T-cell (primary cell): ENCODE results near the gene BBS12. TPM values are rescaled to one million over a fixed set of nuclear protein-coding genes. Genes with fewer than 3 reads are reported as not detected.

ENCODE experiments used
- ATAC-seq, 4 experiments: fragments of 200-7000 bp in 3 of 4; fragments of 150-1000 bp in 1 of 4; cut with Tn5 transposase; replicated peaks in 1 of 4; 1 replicate in 3 of 4; 2 replicates in 1 of 4; pipeline ENCODE4 v1.10.0; 2021; ENCODE audit warnings: moderate library complexity in 3 of 4, mild to moderate bottlenecking in 2 of 4, moderate number of reproducible peaks in 1 of 4
- CTCF ChIA-PET, 2 donors: fragments of 300-600 bp; sonication (Branson Sonifier 250); formaldehyde crosslinking; loops; one replicate each; lab custom pipeline; 2022; ENCODE audit warnings: antibody characterized with exemption in 2 of 2; lab: Charles Lee
- POLR2A ChIA-PET, 2 donors: fragments of 300-600 bp; sonication (Branson Sonifier 250); formaldehyde crosslinking; loops; one replicate each; lab custom pipeline; 2022; ENCODE audit warnings: antibody characterized with exemption in 2 of 2; lab: Charles Lee
- DNase-seq, 35 experiments: peaks; one replicate each; pipeline versions ENCODE4 v3.0.0 to v3.0.0-alpha.2; 2013 to 2023
- H3K27ac ChIP-seq: one replicate; pipeline ENCODE4 v1.5.1; 2013; ENCODE audit warnings: low read length
- H3K27me3 ChIP-seq, 2 experiments: replicated peaks in 1 of 2; 1 replicate in 1 of 2; 2 replicates in 1 of 2; pipeline versions ENCODE4 v1.6.1 to v1.7.0; 2013; ENCODE audit warnings: low read length in 1 of 2, mixed read lengths in 1 of 2; ENCODE audit not compliant: control insufficient read depth in 2 of 2, insufficient read depth in 2 of 2; ENCODE audit errors: extremely low read depth in 1 of 2
- H3K36me3 ChIP-seq, 2 donors: 1 replicate in 1 of 2; 2 replicates in 1 of 2; pipeline versions ENCODE4 v1.6.1 to v1.7.0; 2013; ENCODE audit warnings: low read length in 1 of 2; ENCODE audit not compliant: control insufficient read depth in 2 of 2, insufficient read depth in 1 of 2; ENCODE audit errors: extremely low read depth in 1 of 2
- H3K4me1 ChIP-seq, 2 experiments: 1 replicate in 1 of 2; 2 replicates in 1 of 2; pipeline versions ENCODE4 v1.6.1 to v1.7.0; 2013; ENCODE audit warnings: low read length in 2 of 2, mixed read lengths in 1 of 2; ENCODE audit not compliant: insufficient read depth in 2 of 2, control insufficient read depth in 1 of 2; ENCODE audit errors: extremely low read depth in 1 of 2
- H3K4me3 ChIP-seq, 2 donors: 1 replicate in 1 of 2; 2 replicates in 1 of 2; pipeline versions ENCODE4 v1.5.1 to v1.7.0; 2013; ENCODE audit warnings: mild to moderate bottlenecking in 2 of 2, low read length in 1 of 2, moderate library complexity in 1 of 2; ENCODE audit not compliant: control insufficient read depth in 1 of 2; ENCODE audit errors: extremely low read depth in 1 of 2
- H3K9me3 ChIP-seq: 2 replicates; pipeline ENCODE4 v1.7.0; 2013
- H3K27ac Mint-ChIP-seq, 2 donors: one replicate each; pipeline ENCODE4 v1.8.0; 2020 to 2021; ENCODE audit warnings: mild to moderate bottlenecking in 2 of 2, mixed read lengths in 2 of 2
- H3K27me3 Mint-ChIP-seq, 2 donors: one replicate each; pipeline ENCODE4 v1.8.0; 2021 to 2022; ENCODE audit warnings: mixed read lengths in 2 of 2
- H3K36me3 Mint-ChIP-seq: one replicate; pipeline ENCODE4 v1.8.0; 2021; ENCODE audit warnings: mixed read lengths
- H3K4me1 Mint-ChIP-seq, 3 donors: one replicate each; pipeline ENCODE4 v1.8.0; 2020 to 2022; ENCODE audit warnings: mixed read lengths in 3 of 3, mild to moderate bottlenecking in 1 of 3
- H3K4me3 Mint-ChIP-seq, 3 donors: one replicate each; pipeline ENCODE4 v1.8.0; 2020 to 2022; ENCODE audit warnings: mild to moderate bottlenecking in 3 of 3, mixed read lengths in 3 of 3, moderate library complexity in 3 of 3
- H3K9me3 Mint-ChIP-seq, 3 donors: one replicate each; pipeline ENCODE4 v1.8.0; 2020 to 2022; ENCODE audit warnings: mixed read lengths in 3 of 3
- WGBS: methylation state at CpG from one replicate; pipeline ENCODE4 v1.1.5; 2013; ENCODE audit warnings: missing lambda C conversion rate; ENCODE audit not compliant: insufficient coverage; 5-methylcytosine and 5-hydroxymethylcytosine counted together
- total RNA-seq, 35 experiments: library from RNA in 6 of 35; stranded (reverse) in 6 of 35; fragments of 120-200 nt in 1 of 35; gene quantifications; one replicate each; pipeline versions ENCODE4 v1.2.1 to v1.2.4 and lab custom pipeline; 2013 to 2026

BBS12 gene
- total RNA-seq, 5 donors from 2014 or later (not counting 1 experiment from before 2014, with no cell fraction given), result 0.43 to 4.6 (median 3.2) TPM

DNA sequence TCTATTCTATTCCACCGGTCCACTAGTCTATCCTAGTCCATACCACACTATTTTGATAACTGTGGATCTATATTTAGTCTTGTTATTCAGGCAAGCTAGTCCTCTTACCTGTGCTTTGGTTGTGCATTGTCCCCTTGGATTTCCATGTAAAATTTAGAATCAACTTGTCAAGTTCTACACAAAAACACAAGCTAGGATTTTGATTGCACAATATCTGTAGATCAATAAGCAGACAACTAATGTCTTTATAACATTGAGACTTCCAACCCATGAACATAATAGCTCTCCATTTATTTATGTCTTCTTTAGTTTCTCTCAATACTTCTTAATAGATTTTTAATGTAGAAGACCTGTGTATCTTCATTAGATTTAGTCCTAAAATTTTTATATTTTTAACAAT, 10.2 kb upstream of the BBS12 start:
- ChIA-PET POLR2A (interaction anchor here in 1 of 2 donors (0.6 kb wide), 2 partner anchors 35 to 539 kb away, joined by 3 to 8 read pairs; no protein-coding TSS in a partner anchor), CTCF (no interaction called here)
- H3K4me3 Mint-ChIP-seq, result no peak overlapping the region
- Histone ChIP-seq H3K9me3 (no peaks in the 10 kb centered on the region), H3K4me3 (no peak overlapping the region), H3K27ac (no peak overlapping the region), H3K4me1 (no peaks in the 10 kb centered on the region), H3K36me3 (no peaks in the 10 kb centered on the region), H3K27me3 (no peaks in the 10 kb centered on the region)
- no peak for ATAC-seq
- H3K27ac Mint-ChIP-seq, result no peak overlapping the region
- no peak for DNase-seq
- H3K36me3 Mint-ChIP-seq, result no peaks in the 10 kb centered on the region
- H3K27me3 Mint-ChIP-seq, result peaks cover 2 to 14% of the 10 kb centered on the region in 2 donors
- no peaks in the 10 kb centered on the region for H3K9me3 Mint-ChIP-seq
- no CpG with 5 or more reads among the region's 1 CpG for WGBS
- H3K4me1 Mint-ChIP-seq, result no peaks in the 10 kb centered on the region

DNA sequence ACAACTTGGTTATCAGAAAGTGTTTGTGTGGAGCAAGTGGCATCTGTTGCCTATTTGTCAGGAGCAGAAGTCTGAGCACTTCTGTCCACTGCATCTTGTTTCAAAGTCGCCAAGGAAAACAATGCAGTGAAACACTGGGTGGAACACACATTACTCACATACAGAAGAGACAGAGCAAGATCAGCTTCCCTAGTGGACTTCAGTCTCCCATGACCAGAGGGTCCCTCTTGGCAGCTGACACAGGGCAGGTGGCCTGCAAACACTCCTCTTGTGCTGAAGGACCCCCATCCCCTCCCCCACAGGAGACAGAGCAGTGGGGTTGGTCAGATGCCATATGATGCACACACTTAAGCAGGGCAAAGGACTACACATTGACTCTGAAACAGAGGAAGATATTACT, 3.6 kb upstream of the BBS12 start:
- H3K27ac ChIP-seq, result no peak overlapping the region
- Mint-ChIP-seq H3K4me3 (no peak overlapping the region), H3K27me3 (peaks cover 2 to 8% of the 10 kb centered on the region in 2 donors), H3K36me3 (no peaks in the 10 kb centered on the region), H3K4me1 (peaks cover 23 to 25% (median 24%) of the 10 kb centered on the region in 3 donors), H3K9me3 (no peaks in the 10 kb centered on the region), H3K27ac (no peak overlapping the region)
- WGBS, result 100% methylated on average over 1 of the region's 1 CpG
- ChIA-PET CTCF (interaction anchor here in 1 of 2 donors (1.0 kb wide), 1 partner anchor 12 kb away, joined by 5 read pairs; no protein-coding TSS in a partner anchor), POLR2A (no interaction called here)
- H3K4me1 ChIP-seq, result peaks cover 6 to 12% of the 10 kb centered on the region in 2 experiments
- H3K36me3 ChIP-seq, result no peaks in the 10 kb centered on the region
- H3K9me3 ChIP-seq, result no peaks in the 10 kb centered on the region
- ATAC-seq, result no peak
- no peak overlapping the region for H3K4me3 ChIP-seq
- no peaks in the 10 kb centered on the region for H3K27me3 ChIP-seq
- DNase-seq, result no peak

DNA sequence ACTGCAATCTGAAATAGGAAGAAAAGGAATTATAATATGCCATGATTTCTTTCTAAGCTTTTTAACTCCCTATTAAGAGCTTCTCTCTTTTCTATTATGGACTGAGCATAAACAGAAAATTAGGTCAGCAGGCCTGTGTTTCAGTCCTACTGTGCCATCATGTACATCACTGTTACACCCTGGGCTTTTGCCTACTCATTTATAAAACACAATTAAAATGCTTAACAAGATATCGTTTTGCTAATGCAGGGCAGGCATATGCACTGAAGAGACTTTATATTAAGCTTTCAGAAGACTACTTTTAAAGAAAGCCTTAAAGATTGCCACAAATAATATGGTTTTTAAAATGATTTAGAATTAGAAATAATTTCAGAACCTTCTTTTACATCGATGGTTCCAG, 828 bp upstream of the BBS12 start:
- peak overlapping the region in 1 of 2 donors; percentile 95 for H3K27ac Mint-ChIP-seq
- peak overlapping the region; percentile 86 for H3K27ac ChIP-seq
- no peaks in the 10 kb centered on the region for H3K27me3 Mint-ChIP-seq
- DNase-seq (peak in 1 of 35 experiments; percentile 13), ATAC-seq (no peak)
- H3K9me3 ChIP-seq, result no peaks in the 10 kb centered on the region
- POLR2A ChIA-PET, result interaction anchor here (0.6 to 1.8 kb wide), 3 partner anchors 9 to 153 kb away, joined by 4 to 8 read pairs (median 5); no protein-coding TSS in a partner anchor
- H3K9me3 Mint-ChIP-seq, result no peaks in the 10 kb centered on the region
- no peaks in the 10 kb centered on the region for H3K27me3 ChIP-seq
- H3K36me3 Mint-ChIP-seq, result no peaks in the 10 kb centered on the region
- no peaks in the 10 kb centered on the region for H3K36me3 ChIP-seq
- peaks cover 7 to 12% of the 10 kb centered on the region in 2 experiments for H3K4me1 ChIP-seq
- H3K4me3 ChIP-seq, result no peak overlapping the region
- H3K4me3 Mint-ChIP-seq, result peak overlapping the region in 1 of 3 donors; percentile 98
- CTCF ChIA-PET, result interaction anchor here (0.5 to 2.9 kb wide), 16 partner anchors 8 to 930 kb away, joined by 3 to 19 read pairs (median 4); partner anchors contain the start of genes EXOSC9 (in 1 of the 2) and NUDT6 (in 1 of the 2)
- H3K4me1 Mint-ChIP-seq, result peaks cover 23 to 27% (median 24%) of the 10 kb centered on the region in 3 donors
- WGBS, result no CpG with 5 or more reads among the region's 2 CpGs

DNA sequence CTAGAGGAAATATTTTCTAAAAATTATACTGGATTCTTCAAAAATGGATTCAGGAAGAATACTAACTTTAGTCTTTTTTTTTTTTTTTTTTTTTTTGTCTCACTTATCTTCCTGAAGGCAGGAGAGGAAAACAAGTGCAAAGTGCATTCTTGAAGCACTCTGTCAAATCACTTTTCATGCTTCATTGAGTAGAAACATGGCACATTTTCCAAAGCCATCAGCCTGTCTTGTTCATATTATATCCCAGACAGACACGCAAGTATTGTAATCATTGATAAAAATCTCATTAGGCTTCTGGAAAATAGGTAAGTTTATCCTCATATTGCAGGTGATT, 1.2 kb downstream of the BBS12 start:
- H3K4me1 ChIP-seq, result peaks cover 7 to 12% of the 10 kb centered on the region in 2 experiments
- no peaks in the 10 kb centered on the region for H3K9me3 ChIP-seq
- H3K27ac Mint-ChIP-seq, result peak overlapping the region; percentile 95 to 96
- peaks cover 23 to 27% (median 24%) of the 10 kb centered on the region in 3 donors for H3K4me1 Mint-ChIP-seq
- H3K9me3 Mint-ChIP-seq, result peaks cover 0 to 6% (median 0%) of the 10 kb centered on the region in 3 donors
- no CpG with 5 or more reads among the region's 1 CpG for WGBS
- H3K27me3 ChIP-seq, result no peaks in the 10 kb centered on the region
- H3K4me3 Mint-ChIP-seq, result peak overlapping the region; percentile 96 to 98 (median 98)
- CTCF ChIA-PET, result interaction anchor here in 1 of 2 donors (2.9 kb wide), 1 partner anchor 196 kb away, joined by 18 read pairs; no protein-coding TSS in a partner anchor
- H3K36me3 ChIP-seq, result no peaks in the 10 kb centered on the region
- peaks cover 8% of the 10 kb centered on the region for H3K36me3 Mint-ChIP-seq
- POLR2A ChIA-PET, result no interaction called here
- ATAC-seq, result no peak
- H3K27ac ChIP-seq, result peak overlapping the region; percentile 86
- no peak for DNase-seq
- H3K27me3 Mint-ChIP-seq, result no peaks in the 10 kb centered on the region
- no peak overlapping the region for H3K4me3 ChIP-seq

DNA sequence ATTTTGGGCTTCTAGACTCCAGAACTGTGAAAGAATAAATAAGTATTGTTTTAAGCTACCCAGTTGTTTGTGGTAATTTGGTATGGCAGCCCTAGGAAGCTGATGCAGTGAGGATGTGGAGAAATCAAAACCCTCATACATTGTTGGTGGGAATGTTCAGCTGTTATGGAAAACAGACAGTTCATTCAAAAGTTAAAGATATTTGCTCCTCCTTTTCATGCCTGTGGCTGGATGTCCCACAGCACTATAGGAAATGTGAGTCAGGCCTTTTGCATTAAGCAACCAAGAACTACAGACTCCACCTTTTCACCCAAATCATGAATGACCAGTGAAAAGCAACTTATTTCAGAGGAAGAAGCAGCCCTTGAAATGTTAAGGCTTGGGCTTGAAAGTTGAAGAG, 6.7 kb downstream of the BBS12 start:
- Histone ChIP-seq H3K27ac (no peak overlapping the region), H3K27me3 (no peaks in the 10 kb centered on the region), H3K4me1 (no peaks in the 10 kb centered on the region), H3K4me3 (no peak overlapping the region), H3K9me3 (peaks cover 2% of the 10 kb centered on the region), H3K36me3 (peaks cover 6 to 11% of the 10 kb centered on the region in 2 donors)
- Mint-ChIP-seq H3K4me3 (no peak overlapping the region), H3K9me3 (peaks cover 0 to 8% (median 6%) of the 10 kb centered on the region in 3 donors), H3K27ac (no peak overlapping the region), H3K27me3 (no peaks in the 10 kb centered on the region), H3K36me3 (peaks cover 38% of the 10 kb centered on the region), H3K4me1 (peaks cover 0 to 2% (median 0%) of the 10 kb centered on the region in 3 donors)
- ATAC-seq, result no peak
- ChIA-PET POLR2A (no interaction called here), CTCF (no interaction called here)
- no peak for DNase-seq

DNA sequence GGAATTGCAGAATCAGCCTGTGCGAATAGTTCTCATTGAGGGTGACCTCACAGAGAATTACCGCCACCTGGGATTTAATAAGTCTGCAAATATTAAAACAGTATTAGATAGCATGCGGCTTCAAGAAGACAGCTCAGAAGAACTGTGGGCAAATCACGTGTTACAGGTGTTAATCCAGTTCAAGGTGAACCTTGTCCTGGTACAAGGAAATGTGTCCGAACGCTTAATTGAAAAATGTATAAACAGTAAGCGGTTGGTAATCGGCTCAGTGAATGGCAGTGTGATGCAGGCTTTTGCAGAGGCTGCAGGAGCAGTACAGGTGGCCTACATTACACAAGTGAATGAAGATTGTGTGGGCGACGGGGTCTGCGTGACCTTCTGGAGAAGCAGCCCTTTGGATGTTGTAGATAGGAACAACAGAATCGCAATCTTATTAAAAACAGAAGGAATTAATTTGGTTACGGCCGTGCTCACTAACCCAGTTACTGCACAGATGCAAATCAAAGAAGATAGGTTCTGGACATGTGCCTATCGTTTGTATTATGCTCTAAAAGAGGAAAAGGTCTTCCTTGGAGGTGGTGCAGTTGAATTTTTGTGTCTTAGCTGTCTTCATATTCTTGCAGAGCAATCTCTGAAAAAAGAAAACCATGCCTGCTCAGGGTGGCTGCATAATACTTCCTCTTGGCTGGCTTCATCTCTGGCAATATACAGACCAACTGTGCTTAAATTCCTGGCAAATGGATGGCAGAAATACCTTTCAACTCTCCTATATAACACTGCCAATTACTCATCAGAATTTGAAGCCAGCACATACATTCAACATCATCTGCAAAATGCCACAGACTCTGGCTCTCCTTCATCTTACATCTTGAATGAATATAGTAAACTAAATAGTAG, 10.7 kb downstream of the BBS12 start:
- no peak overlapping the region for H3K4me3 Mint-ChIP-seq
- DNase-seq (no peak), ATAC-seq (no peak)
- CTCF ChIA-PET, result interaction anchor here (0.5 to 1.0 kb wide), 2 partner anchors 11 to 283 kb away, joined by 4 read pairs; partner anchors contain the start of gene BBS12 (in 1 of the 2)
- peaks cover 33% of the 10 kb centered on the region for H3K36me3 Mint-ChIP-seq
- no peak overlapping the region for H3K27ac Mint-ChIP-seq
- H3K27ac ChIP-seq, result no peak overlapping the region
- H3K9me3 Mint-ChIP-seq, result peaks cover 0 to 13% (median 3%) of the 10 kb centered on the region in 3 donors
- H3K27me3 Mint-ChIP-seq, result no peaks in the 10 kb centered on the region
- H3K9me3 ChIP-seq, result peaks cover 2% of the 10 kb centered on the region
- POLR2A ChIA-PET, result no interaction called here
- no peaks in the 10 kb centered on the region for H3K27me3 ChIP-seq
- H3K4me3 ChIP-seq, result no peak overlapping the region
- 95% methylated on average over 10 of the region's 15 CpGs for WGBS
- peaks cover 0 to 6% (median 6%) of the 10 kb centered on the region in 3 donors for H3K4me1 Mint-ChIP-seq
- no peaks in the 10 kb centered on the region for H3K4me1 ChIP-seq
- peaks cover 6 to 11% of the 10 kb centered on the region in 2 donors for H3K36me3 ChIP-seq
